ENCODE measurements around the gene AMH.

AMH gene

GRCh38 chr19:2270157-2270422, 21.0 kb downstream of the AMH start:
- POLR2A ChIA-PET: interaction anchor here (1.4 to 3.4 kb wide), 2 partner anchors 31 to 206 kb away, joined by 3 to 18 read pairs; partner anchors contain the start of gene GADD45B
- no peaks in the 10 kb centered on the region for H3K9me3 ChIP-seq (ENCODE audit: control insufficient read depth, insufficient read depth, low read depth, low read length)
- H3K36me3 ChIP-seq (ENCODE audit: control insufficient read depth in 2 of 2, insufficient read depth in 1 of 2, low read length in 2 of 2): peaks cover 6 to 28% of the 10 kb centered on the region in 2 experiments; a peak in 2 of 3 replicates
- TF ChIP-seq ZNF544 (tag by site-specific recombination; IDR thresholded peaks at IDR 0.05) (no peak), ZNF837 (tag by site-specific recombination; IDR thresholded peaks at IDR 0.05) (0 out of 2 replicates have a peak, but pooled peaks have one; percentile 13), ZNF843 (tag by site-specific recombination; IDR thresholded peaks at IDR 0.05) (no peak), SP3 (tag by site-specific recombination; IDR thresholded peaks at IDR 0.05) (peak; percentile 18), KLF9 (tag by site-specific recombination; IDR thresholded peaks at IDR 0.05; ENCODE audit: low read depth) (peak; percentile 28), KLF7 (tag by site-specific recombination; IDR thresholded peaks at IDR 0.05; ENCODE audit: borderline replicate concordance) (no peak), KLF16 (tag by site-specific recombination; IDR thresholded peaks at IDR 0.05) (no peak), SETDB1 (IDR thresholded peaks at IDR 0.05; ENCODE audit: insufficient read length, low read length) (no peak), ZNF776 (tag by site-specific recombination; IDR thresholded peaks at IDR 0.05; ENCODE audit: borderline replicate concordance) (no peak), ZNF292 (tag by site-specific recombination; IDR thresholded peaks at IDR 0.05; ENCODE audit: borderline replicate concordance, low read depth) (0 out of 2 replicates have a peak, but pooled peaks have one; percentile 43), PRDM6 (tag by site-specific recombination; IDR thresholded peaks at IDR 0.05) (no peak), GLI4 (tag by site-specific recombination; IDR thresholded peaks at IDR 0.05) (peak; percentile 47; the same call in 1 of the 2 replicates), ZNF610 (tag by site-specific recombination; IDR thresholded peaks at IDR 0.05; ENCODE audit: borderline replicate concordance) (0 out of 2 replicates have a peak, but pooled peaks have one; percentile 13), ZNF398 (tag by site-specific recombination; IDR thresholded peaks at IDR 0.05) (no peak), ZFP69B (tag by site-specific recombination; IDR thresholded peaks at IDR 0.05) (no peak)
- H3K27ac ChIP-seq (ENCODE audit: extremely low read depth, low read depth, low read length): peak overlapping the region; percentile 98
- 0 out of 2 replicates have a peak, but pooled peaks cover 5% of the 10 kb centered on the region for H3K4me1 ChIP-seq (ENCODE audit: control insufficient read depth, insufficient read depth, low read length)
- H3K4me3 ChIP-seq (ENCODE audit: low read depth, low read length): peak overlapping the region; percentile 99
- CTCF ChIA-PET: interaction anchor here (0.6 kb wide), 2 partner anchors 10 to 424 kb away, joined by 3 read pairs; no protein-coding TSS in a partner anchor

- 0 out of 2 replicates have a peak, but pooled peaks cover 5% of the 10 kb centered on the region for H3K4me1 ChIP-seq (ENCODE audit: control insufficient read depth, insufficient read depth, low read length)
- peak overlapping the region; percentile 98 for H3K27ac ChIP-seq (ENCODE audit: extremely low read depth, low read depth, low read length)
- ChIA-PET CTCF (interaction anchor here (0.5 to 1.0 kb wide), 5 partner anchors 9 to 425 kb away, joined by 3 to 5 read pairs (median 3); no protein-coding TSS in a partner anchor), POLR2A (interaction anchor here (1.1 to 3.4 kb wide), 3 partner anchors 32 to 206 kb away, joined by 3 to 18 read pairs (median 4); partner anchors contain the start of genes GADD45B, LSM7 and SPPL2B)
- H3K4me3 ChIP-seq (ENCODE audit: low read depth, low read length): peak overlapping the region; percentile 99
- peaks cover 6 to 32% of the 10 kb centered on the region in 2 experiments; a peak in 2 of 3 replicates for H3K36me3 ChIP-seq (ENCODE audit: control insufficient read depth in 2 of 2, insufficient read depth in 1 of 2, low read length in 2 of 2)
- H3K9me3 ChIP-seq (ENCODE audit: control insufficient read depth, insufficient read depth, low read depth, low read length): no peaks in the 10 kb centered on the region
- TF ChIP-seq WT1 (tag by site-specific recombination; IDR thresholded peaks at IDR 0.05) (no peak), ZNF202 (tag by site-specific recombination; IDR thresholded peaks at IDR 0.05; ENCODE audit: borderline replicate concordance) (no peak), ZBTB20 (tag by site-specific recombination; IDR thresholded peaks at IDR 0.05) (peak; percentile 42; the same call in 1 of the 2 replicates), ZNF274 (IDR thresholded peaks at IDR 0.05; ENCODE audit: low read length) (no peak), ZNF274 (tag by site-specific recombination; IDR thresholded peaks at IDR 0.05; ENCODE audit: borderline replicate concordance) (no peak), ZNF350 (tag by site-specific recombination; IDR thresholded peaks at IDR 0.05) (no peak), ZNF529 (tag by site-specific recombination; IDR thresholded peaks at IDR 0.05; ENCODE audit: insufficient replicate concordance) (no peak), ZNF169 (tag by site-specific recombination; IDR thresholded peaks at IDR 0.05) (no peak), PRDM1 (tag by site-specific recombination; IDR thresholded peaks at IDR 0.05) (no peak), KLF7 (tag by site-specific recombination; IDR thresholded peaks at IDR 0.05; ENCODE audit: borderline replicate concordance) (peak; percentile 26; the same call in 1 of the 2 replicates), ZNF560 (tag by site-specific recombination; IDR thresholded peaks at IDR 0.05; ENCODE audit: borderline replicate concordance) (no peak), ZNF341 (tag by site-specific recombination; IDR thresholded peaks at IDR 0.05; ENCODE audit: low read depth) (no peak), ZNF280C (tag by site-specific recombination; IDR thresholded peaks at IDR 0.05) (no peak), SCRT2 (tag by site-specific recombination; IDR thresholded peaks at IDR 0.05) (no peak), ZBTB7A (tag by site-specific recombination; IDR thresholded peaks at IDR 0.05; ENCODE audit: low read depth) (peak; percentile 87), ZNF175 (tag by site-specific recombination; IDR thresholded peaks at IDR 0.05) (no peak)
Observed at GRCh38 chr19:2270423-2271233, 21.5 kb downstream of the AMH start.

Data from HEK293 (cell line).